K562 (cell line): ENCODE results near the gene ELMO1. TPM values are rescaled to one million over a fixed set of nuclear protein-coding genes. Genes with fewer than 3 reads are reported as not detected.
A peak's percentile ranks its signal among the peaks of the same experiment; 100 is the strongest.

Experiments
- CHD4 ChIP-seq: fragments of 200-600 bp; sonication (generic); IDR thresholded peaks from 3 replicates; pipeline ENCODE4 v1.6.1; 2012; ENCODE audit warnings: low read depth, mild to moderate bottlenecking, mixed read lengths, low read length, inconsistent platforms; ENCODE audit not compliant: insufficient read depth, insufficient replicate concordance, poor library complexity, severe bottlenecking
- DIDO1 ChIP-seq: fragments of 450-650 bp; IDR thresholded peaks from 2 replicates; pipeline ENCODE4 v1.6.1; 2016; ENCODE audit warnings: low read depth, missing biosample characterization, missing genetic modification characterization
- E4F1 ChIP-seq: fragments of 250-450 bp; sonication (Bioruptor Pico); IDR thresholded peaks from 2 replicates; pipeline ENCODE4 v1.5.0; 2021; ENCODE audit warnings: mild to moderate bottlenecking, borderline replicate concordance
- EP400 ChIP-seq: fragments of 450-650 bp; IDR thresholded peaks from 2 replicates; pipeline ENCODE4 v1.6.1; 2017; ENCODE audit warnings: antibody characterized with exemption, mild to moderate bottlenecking, moderate library complexity
- FOXP1 ChIP-seq: sonication (generic); formaldehyde crosslinking; IDR thresholded peaks from 2 replicates; pipeline ENCODE4 v1.8.0; 2022; ENCODE audit warnings: mild to moderate bottlenecking, missing genetic modification reagents
- HDAC8 ChIP-seq: fragments of 450-650 bp; IDR thresholded peaks from 2 replicates; pipeline ENCODE4 v1.6.1; 2016; ENCODE audit warnings: mild to moderate bottlenecking, missing genetic modification characterization, moderate library complexity, missing compliant biosample characterization
- HNRNPK ChIP-seq: fragments of 200-400 bp; formaldehyde crosslinking; IDR thresholded peaks from one replicate; pipeline ENCODE4 v1.6.1; 2018; ENCODE audit warnings: mild to moderate bottlenecking, low read depth, low read length; ENCODE audit not compliant: poor library complexity, severe bottlenecking
- IFI16 ChIP-seq: fragments of 250-450 bp; sonication (Bioruptor Pico); IDR thresholded peaks from 2 replicates; pipeline ENCODE4 v2.1.2; 2022; ENCODE audit warnings: mild to moderate bottlenecking, inconsistent platforms
- KDM5B ChIP-seq: fragments of 200-600 bp; sonication (generic); IDR thresholded peaks from 2 replicates; pipeline ENCODE4 v1.6.1; 2012; ENCODE audit warnings: low read depth, mild to moderate bottlenecking, moderate library complexity, low read length, control low read depth, inconsistent platforms; ENCODE audit not compliant: insufficient replicate concordance
- MAFG ChIP-seq: fragments of 450-650 bp; conservative IDR thresholded peaks from 2 replicates; pipeline ENCODE4 v1.6.1; 2016; ENCODE audit warnings: missing genetic modification characterization, missing compliant biosample characterization
- MEIS2 ChIP-seq: fragments of 450-650 bp; IDR thresholded peaks from 2 replicates; pipeline ENCODE4 v1.6.1; 2014; ENCODE audit warnings: mild to moderate bottlenecking; ENCODE audit not compliant: partially characterized antibody
- POLR2B ChIP-seq: fragments of 450-650 bp; IDR thresholded peaks from 2 replicates; pipeline ENCODE4 v1.6.1; 2018; ENCODE audit warnings: low read depth; ENCODE audit not compliant: partially characterized antibody
- PRPF4 ChIP-seq: fragments of 200-400 bp; formaldehyde crosslinking; IDR thresholded peaks from one replicate; pipeline ENCODE4 v1.6.1; 2017; ENCODE audit warnings: low read length, low read depth, mild to moderate bottlenecking; ENCODE audit not compliant: insufficient read depth, poor library complexity, severe bottlenecking
- RAD21 ChIP-seq, 2 experiments: fragments of 250-450 bp in 1 of 2; fragments of 450-650 bp in 1 of 2; sonication (Bioruptor Pico) in 1 of 2; formaldehyde crosslinking in 1 of 2; IDR thresholded peaks in 1 of 2; conservative IDR thresholded peaks in 1 of 2; 2 replicates each; pipeline versions ENCODE4 v1.4.0 to v1.8.0; 2020 to 2022; ENCODE audit warnings: mild to moderate bottlenecking in 2 of 2, moderate library complexity in 1 of 2
- SNIP1 ChIP-seq: fragments of 450-650 bp; IDR thresholded peaks from 2 replicates; pipeline ENCODE4 v1.7.1; 2017; ENCODE audit warnings: low read depth, mild to moderate bottlenecking
- TEAD1 ChIP-seq, 2 experiments: fragments of 450-650 bp in 1 of 2; sonication (generic) in 1 of 2; formaldehyde crosslinking; IDR thresholded peaks; 2 replicates each; pipeline versions ENCODE4 v1.4.0 to v1.8.0; 2020 to 2022; ENCODE audit warnings: mild to moderate bottlenecking in 2 of 2, missing genetic modification reagents in 1 of 2
- polyA plus RNA-seq, 8 experiments: library from polyadenylated mRNA; depleted of rRNA in 4 of 8; stranded (reverse) in 5 of 8; unstranded in 3 of 8; fragments of >200 nt; fragmentation: Nextera tagmentation in 2 of 8; fragmentation: Illumina TruSeq in 1 of 8; extraction: Ambion mirVana in 2 of 8; extraction: Trizol in 1 of 8; gene quantifications; 2 replicates each; pipeline versions ENCODE4 v1.2.1 to v1.2.3, GENCODE V29; 2011 to 2014; ENCODE audit warnings: inconsistent platforms in 1 of 8, missing spikeins in 1 of 8
- total RNA-seq, 7 experiments: library from RNA; depleted of rRNA in 6 of 7; stranded (reverse); fragments of >200 nt in 6 of 7; fragmentation: Illumina TruSeq in 2 of 7; extraction: Trizol in 2 of 7; gene quantifications; 2 replicates each; pipeline versions ENCODE4 v1.2.1 to v1.2.3, GENCODE V29; 2011 to 2021; ENCODE audit warnings: low replicate concordance in 1 of 7
- TF ChIP-seq, protein P1 (sequence below): fragments of 450-650 bp; IDR thresholded peaks from 2 replicates; pipeline ENCODE4 v1.6.1; 2016
- TF ChIP-seq, protein P2 (sequence below): fragments of 200-800 bp; sonication (Bioruptor generic); IDR thresholded peaks from 2 replicates; pipeline ENCODE4 v1.6.1; 2017; ENCODE audit warnings: missing genetic modification characterization, missing compliant biosample characterization

The ELMO1 gene
- total and polyA plus RNA-seq, 9 of the 15 experiments (the other 6 are each of a cell fraction or from before 2014, with no cell fraction given): 0.36 to 7.2 (median 3.6) TPM

- TF ChIP-seq RAD21 (CRISPR knock-in tag; conservative IDR thresholded peaks at IDR 0.05 in 1 of 2, IDR thresholded peaks at IDR 0.05 in 1 of 2) (0 out of 4 replicates have a peak, but pooled peaks have one; percentile 15 to 16), HNRNPK (no peak), E4F1 (CRISPR knock-in tag) (no peak), PRPF4 (no peak), IFI16 (CRISPR knock-in tag) (no peak), MAFG (tag) (0 out of 2 replicates have a peak, but pooled peaks have one; percentile 39), EP400 (no peak), CHD4 (peak; percentile 21), SNIP1 (no peak), TEAD1 (CRISPR knock-in tag; IDR thresholded peaks at IDR 0.05) (no peak), DIDO1 (tag) (no peak), HDAC8 (no peak), POLR2B (no peak), KDM5B (no peak), MEIS2 (no peak), FOXP1 (CRISPR knock-in tag) (no peak)
- TF ChIP-seq, protein P1, sequence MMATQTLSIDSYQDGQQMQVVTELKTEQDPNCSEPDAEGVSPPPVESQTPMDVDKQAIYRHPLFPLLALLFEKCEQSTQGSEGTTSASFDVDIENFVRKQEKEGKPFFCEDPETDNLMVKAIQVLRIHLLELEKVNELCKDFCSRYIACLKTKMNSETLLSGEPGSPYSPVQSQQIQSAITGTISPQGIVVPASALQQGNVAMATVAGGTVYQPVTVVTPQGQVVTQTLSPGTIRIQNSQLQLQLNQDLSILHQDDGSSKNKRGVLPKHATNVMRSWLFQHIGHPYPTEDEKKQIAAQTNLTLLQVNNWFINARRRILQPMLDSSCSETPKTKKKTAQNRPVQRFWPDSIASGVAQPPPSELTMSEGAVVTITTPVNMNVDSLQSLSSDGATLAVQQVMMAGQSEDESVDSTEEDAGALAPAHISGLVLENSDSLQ: no peak
- TF ChIP-seq, protein P2, sequence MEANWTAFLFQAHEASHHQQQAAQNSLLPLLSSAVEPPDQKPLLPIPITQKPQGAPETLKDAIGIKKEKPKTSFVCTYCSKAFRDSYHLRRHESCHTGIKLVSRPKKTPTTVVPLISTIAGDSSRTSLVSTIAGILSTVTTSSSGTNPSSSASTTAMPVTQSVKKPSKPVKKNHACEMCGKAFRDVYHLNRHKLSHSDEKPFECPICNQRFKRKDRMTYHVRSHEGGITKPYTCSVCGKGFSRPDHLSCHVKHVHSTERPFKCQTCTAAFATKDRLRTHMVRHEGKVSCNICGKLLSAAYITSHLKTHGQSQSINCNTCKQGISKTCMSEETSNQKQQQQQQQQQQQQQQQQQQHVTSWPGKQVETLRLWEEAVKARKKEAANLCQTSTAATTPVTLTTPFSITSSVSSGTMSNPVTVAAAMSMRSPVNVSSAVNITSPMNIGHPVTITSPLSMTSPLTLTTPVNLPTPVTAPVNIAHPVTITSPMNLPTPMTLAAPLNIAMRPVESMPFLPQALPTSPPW (CRISPR knock-in tag): no peak
Observed at GRCh38 chr7:37342688-37343471, 105.8 kb downstream of the ELMO1 start (continued).
